Fibroblast of skin of left quadriceps (primary cell): ENCODE results near the gene LPAR3.
A peak's percentile ranks its signal among the peaks of the same experiment; 100 is the strongest.
"Not testable (repeated sequence)": the region's sequence is repeated elsewhere in the genome, so short reads cannot be mapped to it uniquely, and the experiment has no call there.

Experiments used
- DNase-seq, 2 experiments: peaks; one replicate each; pipeline ENCODE4 v3.0.0-alpha.2; 2013; ENCODE audit warnings: low read depth in 2 of 2

LPAR3 gene, protein sequence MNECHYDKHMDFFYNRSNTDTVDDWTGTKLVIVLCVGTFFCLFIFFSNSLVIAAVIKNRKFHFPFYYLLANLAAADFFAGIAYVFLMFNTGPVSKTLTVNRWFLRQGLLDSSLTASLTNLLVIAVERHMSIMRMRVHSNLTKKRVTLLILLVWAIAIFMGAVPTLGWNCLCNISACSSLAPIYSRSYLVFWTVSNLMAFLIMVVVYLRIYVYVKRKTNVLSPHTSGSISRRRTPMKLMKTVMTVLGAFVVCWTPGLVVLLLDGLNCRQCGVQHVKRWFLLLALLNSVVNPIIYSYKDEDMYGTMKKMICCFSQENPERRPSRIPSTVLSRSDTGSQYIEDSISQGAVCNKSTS

DNA sequence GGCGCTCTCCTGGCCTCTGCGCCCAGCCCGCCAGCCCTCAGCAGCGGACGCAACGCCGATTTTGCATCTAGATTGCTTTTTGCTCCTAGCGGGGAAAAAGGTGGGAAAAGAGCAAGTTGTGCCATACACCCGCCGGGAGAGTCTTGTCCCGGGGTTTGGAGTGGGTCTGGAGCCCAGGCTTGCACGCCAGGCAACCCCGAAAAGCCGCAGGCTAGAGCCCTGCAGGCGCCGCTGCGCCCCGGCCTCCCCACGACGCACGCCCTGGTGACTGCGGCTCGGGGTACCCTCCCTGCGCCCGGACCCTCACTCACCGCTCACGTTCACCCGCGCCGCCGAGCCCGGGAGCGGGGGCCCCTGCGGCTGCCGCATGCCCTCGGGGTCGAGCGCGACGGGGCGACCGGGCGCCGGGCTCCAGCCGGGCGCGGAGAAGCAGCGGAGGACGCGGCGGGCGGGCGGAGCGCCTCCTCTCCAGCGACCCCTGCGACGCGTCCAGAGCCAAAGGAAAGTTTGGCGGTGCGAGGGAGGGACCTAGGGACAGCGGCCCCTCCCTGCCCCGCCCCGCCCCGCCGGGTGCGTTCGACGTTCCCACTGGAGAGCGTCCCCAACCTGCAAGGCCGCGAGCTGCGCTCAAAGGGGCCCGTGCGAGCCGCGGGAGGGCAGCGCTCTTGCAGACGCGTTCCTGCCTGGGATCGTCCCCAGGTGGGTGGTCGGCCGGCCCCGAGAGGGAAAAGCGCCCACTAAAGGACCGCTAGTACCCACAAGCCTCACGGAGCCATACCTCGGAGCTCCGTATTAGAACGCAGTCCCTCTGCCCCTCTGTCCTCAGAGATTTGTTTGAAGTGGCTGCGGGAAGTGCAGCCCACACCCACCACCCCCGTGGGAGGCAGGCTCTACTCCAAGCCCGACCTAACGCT lies at the start of gene LPAR3:
Gene LPAR3 (minus strand): TSS at position 502 of the 914 bp plus-strand sequence. CDS start 27,086 bp downstream, outside the sequence.
- no peak for DNase-seq

DNA sequence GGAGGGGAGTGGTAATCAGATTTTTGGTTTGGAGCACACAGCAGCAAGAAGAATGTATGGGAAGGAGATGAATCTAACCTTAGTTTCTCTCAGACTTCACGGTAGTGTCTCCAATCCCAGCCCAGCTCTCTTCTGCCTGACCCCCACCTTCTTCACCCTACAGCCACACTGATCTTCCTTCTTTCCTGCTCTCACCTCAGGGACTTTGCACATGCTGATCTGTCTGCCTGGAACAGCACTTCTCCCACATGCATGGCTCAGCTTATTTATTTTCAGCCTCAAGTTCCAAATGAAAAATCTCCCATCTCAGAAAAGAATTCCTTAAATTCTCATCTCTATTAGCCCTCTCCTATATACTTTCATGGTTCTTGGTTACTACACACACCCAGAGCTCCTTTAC lies 48.8 kb upstream of the LPAR3 start:
- DNase-seq, result no peak

DNA sequence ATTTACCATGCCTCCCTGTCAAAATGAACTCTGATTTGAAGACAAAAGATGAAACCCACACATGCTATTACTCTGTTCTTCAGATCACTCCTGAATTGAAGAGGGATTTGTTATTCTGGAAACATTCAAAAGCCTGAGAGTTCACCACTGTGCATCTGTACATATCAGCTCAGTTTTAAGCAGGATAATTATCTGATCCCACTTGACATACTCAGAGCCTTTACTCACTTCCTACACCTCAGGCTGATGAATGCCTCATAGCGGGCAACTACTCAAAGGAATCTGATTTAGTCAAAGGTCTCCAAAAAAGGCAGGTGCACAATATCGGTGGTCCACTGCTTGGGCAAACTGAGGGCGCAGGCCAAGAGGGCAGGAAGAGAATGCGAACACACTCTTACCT lies 47.5 kb upstream of the LPAR3 start:
- no peak for DNase-seq

DNA sequence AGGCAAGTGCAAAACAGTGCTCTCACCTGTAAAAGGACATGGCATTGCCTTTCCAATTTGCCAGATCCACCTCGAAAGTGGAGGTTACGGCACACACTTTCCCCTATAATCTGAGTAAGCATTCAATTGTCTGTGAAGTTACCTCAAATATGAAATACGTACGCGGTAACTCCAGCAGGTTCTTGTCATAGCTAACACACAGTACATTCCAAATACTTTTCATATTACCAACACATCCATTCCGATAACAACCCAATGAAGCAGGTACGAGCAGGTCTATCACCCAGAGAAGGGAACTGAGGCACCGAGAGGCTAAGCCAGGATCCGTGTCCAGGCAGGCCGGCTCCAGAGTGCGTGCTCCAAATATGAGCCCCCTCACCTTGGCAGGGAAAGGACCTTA lies 46.8 kb upstream of the LPAR3 start:
- DNase-seq, result no peak

DNA sequence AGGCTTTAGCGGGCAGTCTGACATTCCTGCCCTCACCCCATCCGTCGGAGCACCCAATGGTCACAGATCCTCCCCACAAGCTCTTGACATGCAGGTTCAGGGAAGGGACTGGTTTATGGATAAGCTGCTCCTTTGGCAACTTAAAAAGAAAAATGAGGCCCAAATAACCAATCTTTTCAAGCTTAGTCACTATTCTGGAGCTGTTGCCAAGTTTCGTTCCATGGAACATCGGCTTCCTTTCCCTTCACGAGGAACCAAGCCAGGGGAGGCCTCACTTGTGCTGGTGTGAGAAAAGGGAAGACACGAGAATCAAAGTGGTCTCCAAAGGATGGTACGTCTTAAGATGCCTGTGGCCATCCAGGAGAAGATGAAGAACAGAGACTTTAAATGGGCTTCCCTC lies 46.1 kb upstream of the LPAR3 start:
- no peak for DNase-seq

DNA sequence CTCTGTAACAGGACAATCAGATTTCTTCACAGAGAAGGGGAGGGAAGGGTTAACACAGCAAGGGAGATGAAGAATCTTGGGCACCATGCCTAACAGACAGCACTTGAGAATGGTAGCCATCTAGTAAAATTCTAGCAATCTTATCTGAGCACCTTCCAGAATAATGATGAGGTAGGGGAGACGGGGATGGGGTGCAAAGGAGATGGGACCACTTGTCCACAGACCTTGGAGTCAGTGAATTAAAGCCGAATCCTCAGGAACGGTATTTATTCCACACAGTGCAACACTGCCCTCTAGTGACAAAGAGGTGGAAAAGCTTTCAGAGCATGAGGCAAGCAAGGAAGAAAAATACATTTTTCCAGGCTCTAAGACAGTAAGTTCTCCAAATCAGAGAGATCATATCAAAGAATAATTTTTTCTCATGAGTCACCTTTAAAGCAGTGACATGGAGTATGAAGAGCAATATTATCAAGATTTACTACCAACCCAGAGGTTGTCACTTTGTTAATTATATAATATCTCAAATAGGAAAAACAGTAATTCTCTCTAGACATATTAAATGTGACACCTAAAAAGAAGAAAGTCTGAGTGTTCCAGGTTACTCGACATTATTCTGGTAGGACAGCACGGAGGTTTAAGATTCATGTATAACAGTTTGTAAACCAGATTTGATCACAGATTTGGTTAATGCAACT lies 43.3 kb upstream of the LPAR3 start:
- DNase-seq, result peak; percentile 31 to 49

DNA sequence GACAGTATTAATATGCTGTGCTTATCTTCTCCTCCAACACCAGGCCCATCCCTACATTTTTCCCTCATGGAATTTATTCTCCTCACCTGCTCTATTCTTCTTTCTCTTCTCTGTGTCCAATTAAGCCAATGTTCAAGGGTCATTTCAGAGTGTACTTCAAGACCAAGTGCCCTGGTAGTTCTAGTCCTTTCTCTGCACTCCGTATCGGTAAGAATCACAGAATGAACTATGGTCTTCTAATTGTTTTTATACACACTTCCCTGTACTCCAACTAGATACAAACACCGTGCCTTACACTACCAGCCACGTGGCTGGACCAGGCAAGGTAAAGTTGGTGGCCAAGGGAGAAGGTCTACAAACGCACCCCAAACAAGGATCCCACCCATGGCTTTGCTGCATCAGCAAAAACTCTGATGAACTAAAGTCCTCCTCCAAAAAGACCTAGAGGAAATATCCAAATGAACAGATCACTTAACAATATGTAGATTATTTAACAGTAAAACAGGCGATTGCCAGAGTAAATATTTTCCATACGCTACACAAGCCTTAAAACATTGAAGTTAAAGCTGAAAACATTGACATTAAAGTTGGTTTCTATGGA lies 40.1 kb upstream of the LPAR3 start:
- DNase-seq, result no peak

DNA sequence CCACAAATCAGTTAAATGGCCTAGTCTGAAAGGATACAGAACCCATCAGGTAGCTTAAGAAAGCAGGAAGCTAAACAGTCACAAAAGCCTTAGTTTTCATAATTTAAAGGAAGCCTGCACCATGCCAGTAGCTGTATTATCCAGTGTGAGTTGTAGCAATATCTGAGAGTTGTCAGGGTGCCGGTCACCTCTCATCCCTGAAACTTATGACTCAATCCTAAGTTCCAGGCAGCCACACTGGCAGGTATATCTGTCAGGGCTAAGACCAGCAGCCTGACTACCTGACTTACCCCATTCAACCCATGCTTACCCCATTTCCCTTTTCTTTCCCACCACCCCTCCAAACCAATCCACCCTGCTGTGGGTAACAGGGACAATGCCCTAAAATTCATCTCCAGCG lies 37.8 kb upstream of the LPAR3 start:
- DNase-seq, result no peak

DNA sequence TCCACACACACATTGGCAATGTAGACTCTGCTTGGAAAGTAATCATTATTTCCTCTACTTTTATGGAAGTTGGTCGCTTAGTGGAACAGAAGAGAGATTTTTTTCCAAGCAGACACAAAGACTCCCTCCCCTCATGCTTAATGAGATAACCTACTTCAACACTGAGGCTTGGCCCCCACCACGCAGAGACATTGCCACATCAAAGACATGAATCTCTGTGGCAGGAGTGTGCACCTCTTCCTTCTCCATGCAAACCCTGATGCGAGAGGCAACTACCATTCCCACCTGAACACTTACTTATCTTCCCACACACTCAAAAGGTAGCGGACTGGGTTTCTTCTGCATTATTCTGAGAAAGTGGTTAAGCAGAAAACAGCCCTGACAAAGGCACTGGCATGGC lies 37.3 kb upstream of the LPAR3 start:
- DNase-seq, result no peak

DNA sequence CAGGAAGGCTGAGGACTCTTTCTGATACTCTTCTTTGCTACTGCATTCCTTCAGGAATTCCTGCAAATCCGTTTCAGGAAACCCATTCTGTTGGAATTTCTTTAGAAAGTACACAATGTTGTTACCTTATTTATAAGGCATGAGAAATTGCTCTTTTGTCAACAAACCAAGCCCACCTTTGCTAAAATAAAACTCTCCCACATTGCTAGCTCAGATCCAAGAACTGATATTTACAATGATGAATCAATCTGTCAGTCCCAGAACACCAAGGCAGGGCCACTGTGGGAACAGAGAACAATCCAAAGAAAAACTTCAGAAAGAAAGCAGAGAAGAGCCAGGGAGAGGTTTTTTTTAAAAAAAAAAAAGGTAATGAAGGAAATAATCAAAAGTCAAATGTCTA lies 36.6 kb upstream of the LPAR3 start:
- DNase-seq, result no peak

DNA sequence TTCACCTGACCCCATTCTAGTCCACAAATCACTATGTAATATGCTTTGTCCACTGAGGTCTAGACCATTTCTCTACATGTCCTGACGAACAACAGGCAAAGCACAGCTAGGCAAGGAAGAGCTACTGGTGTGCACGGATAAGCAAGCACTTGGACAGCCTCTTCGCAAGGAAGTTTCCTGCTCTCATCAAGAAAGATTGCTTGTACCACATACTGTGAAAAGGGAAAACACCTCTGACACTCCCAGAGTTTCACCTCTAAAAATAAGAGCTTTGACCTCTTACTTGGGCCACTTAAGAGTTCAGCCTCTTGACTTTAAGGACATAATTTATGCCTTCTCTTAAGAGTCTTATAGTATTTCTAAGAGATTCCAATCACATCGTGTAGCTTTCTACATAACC lies 36.0 kb upstream of the LPAR3 start:
- DNase-seq, result no peak

DNA sequence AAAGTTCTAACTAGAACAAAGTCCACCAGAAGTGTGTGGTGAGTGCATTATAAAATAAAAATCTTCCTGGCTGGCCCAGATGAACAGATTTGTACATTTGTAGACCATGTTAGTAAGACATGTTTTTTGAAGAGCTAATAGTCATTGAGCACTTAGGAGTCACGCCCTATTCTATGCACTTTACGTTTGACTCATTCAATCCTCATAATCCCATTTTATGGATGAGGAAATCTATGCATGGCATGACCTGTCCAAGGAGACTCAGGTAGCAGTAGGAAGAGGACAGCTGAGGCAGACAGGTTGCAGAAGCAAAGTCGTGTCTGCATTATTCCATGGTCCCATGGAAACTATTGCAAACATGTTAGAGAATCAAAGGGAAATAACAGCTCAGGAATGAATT lies 30.3 kb upstream of the LPAR3 start:
- no peak for DNase-seq

DNA sequence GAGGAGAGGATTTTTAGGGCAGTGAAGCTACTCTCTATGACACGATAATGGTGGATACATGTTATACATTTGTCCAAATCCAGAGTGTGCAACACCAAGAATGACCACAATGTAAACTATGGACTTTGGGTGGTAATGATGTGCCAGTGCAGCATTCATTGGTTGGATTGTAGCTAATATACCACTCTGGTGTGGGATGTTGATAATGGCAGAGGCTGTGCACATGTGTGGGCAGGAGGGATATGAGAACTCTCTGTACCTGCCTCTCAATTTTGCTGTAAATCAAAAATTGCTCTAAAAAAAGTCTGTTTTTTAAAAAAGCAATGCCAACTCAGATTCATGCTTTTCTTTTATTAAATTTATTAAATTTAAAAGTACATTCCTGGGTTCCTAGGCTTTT lies 27.2 kb upstream of the LPAR3 start:
- no peak for DNase-seq

DNA sequence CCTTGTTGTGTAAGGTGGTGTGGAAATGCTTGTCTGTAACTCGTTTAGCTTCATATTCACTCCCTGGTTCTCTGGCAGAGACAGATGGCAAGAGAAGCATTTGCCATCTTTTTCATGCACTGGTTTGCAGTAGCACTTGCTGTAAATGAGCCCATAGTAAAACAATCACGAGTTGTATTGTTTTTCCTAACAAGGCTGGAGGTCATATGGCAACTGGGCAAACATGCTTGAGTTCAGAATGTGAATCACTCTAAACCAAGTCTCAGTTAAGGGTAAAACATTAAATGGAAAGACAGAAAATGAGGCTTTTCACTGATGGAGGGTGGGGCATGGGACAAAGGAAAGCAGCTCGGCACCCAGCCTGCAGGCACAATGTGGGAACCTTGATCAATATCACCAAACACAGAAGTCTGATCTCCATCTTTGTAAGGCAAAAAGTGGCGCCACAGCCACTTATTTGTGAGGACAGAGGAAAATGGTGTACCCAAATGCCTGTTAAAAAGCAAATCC lies 26.5 kb upstream of the LPAR3 start:
- no peak for DNase-seq

DNA sequence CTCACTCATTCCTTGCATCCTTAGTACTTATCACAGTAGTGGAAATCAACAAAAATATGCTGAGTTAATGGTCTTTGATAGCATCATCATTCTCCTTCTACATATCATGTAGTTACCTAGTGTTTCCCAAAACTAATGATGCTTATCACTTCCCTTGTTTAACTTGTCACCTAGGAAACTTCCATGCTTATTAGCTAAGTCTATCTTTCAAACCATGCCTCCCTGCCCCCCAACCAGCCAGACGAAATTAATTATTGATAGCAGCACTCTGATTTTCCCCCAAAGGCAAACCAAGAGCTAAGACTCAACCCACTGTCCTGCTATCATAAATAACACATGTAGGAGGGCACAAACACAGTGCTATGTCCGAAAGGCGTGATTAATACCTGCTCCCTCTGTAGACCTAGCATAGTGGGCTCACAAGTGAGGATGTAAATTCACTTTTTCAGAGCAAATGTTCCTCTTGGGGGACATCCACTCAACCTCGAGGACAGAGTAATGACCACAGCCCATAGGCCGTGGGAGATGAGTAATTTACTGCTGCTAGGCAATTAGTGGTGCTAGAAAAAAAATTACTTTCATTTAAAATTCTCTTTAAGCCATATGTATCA lies 25.8 kb upstream of the LPAR3 start:
- DNase-seq, result no peak

DNA sequence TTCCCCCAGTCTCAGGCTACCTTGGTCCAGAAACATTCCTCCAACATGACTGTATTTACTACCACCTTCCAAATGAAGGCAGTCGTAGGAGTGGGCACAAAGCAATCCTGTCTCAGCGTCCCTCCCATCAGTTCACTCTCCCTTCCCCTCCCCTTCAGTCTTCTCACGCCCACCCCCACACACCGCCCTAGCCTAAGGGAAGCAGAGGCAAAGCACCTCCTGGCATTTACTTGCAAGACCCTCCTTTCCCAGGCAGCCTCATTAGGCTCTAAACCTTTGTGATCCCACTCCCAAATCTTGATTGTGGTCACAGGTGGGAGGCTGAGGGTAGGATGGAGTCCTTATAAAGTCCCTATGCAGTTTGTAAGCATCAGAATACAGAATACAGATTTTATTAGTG lies 23.9 kb upstream of the LPAR3 start:
- DNase-seq, result no peak

DNA sequence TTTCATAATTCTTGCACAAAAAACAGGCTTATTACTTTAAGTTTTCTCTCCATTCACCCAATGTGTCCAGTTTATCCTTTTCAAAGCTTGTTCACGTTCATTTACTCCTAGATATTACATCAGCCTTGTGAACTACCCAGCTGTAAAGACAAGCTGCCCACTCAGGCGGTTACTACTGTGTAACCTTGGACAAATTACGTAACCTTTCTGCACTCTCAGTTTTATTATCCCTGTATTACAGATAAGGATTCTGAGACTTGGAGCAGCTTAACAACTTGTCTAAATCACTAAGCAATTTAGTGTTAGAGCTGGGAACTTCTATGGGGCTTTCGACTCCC lies 20.5 kb upstream of the LPAR3 start:
- no peak for DNase-seq

DNA sequence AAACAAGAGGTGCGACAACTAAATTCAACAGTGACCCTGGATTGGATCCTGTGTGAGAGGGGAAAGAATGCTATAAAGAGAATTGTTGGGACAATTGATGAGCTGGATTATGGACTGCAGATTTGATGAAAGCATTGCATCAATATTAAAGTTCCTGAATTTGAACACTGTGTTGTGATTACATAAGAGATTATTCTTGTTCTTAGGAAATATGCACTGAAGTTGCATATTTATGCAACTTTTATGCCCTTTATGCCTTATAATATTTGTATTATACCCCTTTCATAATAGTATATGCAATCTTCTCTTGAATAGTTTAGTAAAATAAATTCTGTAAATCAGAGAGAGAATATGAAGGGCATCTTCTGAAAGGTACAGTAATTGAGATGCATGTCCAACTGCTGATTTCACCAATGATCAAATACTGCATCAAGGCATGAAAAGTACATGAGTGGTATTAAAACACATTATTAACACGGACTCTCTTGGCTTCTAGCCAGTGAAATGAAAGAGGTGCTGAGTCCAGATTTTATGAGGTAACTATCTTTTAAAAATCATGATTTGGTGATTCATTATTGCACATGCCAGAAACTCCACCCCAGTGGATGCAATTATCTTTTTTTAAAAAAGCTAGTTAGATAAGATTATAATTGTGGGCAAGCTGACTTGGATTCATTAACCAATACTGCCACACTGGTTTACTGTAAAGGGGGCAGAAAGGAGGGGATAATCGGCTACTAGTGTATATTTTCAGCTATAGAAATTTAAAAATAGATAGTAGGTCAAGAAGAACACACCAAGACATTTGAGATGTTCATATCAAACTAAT lies 19.9 kb upstream of the LPAR3 start:
- no peak for DNase-seq

DNA sequence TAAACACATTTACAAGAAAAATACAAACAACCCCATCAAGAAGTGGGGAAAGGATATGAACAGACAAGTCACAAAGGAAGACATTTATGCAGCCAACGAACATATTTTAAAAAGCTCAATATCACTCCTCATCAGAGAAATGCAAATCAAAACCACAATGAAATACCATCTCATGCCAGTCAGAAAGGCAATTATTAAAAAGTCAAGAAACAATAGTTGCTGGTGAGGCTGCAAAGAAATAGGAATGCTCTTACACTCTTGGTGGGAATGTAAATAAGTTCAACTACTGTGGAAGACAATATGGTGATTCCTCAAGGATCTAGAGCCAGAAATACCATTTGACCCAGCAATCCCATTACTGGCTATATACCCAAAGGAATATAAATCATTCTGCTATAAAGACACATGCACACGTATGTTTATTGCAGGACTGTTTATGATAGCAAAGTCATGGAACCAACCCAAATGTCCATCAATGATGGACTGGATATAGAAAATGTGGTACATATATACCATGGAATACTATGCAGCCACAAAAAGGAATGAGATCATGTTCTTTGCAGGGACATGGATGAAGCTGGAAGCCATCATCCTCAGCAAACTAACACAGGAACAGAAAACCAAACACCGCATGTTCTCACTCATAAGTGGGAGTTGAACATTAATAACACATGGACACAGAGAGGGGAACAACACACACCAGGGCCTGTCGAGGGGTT lies 15.9 kb upstream of the LPAR3 start:
- not testable (repeated sequence) for DNase-seq
